Measurements from ENCODE around the gene ANKRD24. TPM values are rescaled to one million over a fixed set of nuclear protein-coding genes. Genes with fewer than 3 reads are reported as not detected.

Gene ANKRD24
- total RNA-seq, 1 experiment from 2014 or later, result 0.26 TPM

DNA sequence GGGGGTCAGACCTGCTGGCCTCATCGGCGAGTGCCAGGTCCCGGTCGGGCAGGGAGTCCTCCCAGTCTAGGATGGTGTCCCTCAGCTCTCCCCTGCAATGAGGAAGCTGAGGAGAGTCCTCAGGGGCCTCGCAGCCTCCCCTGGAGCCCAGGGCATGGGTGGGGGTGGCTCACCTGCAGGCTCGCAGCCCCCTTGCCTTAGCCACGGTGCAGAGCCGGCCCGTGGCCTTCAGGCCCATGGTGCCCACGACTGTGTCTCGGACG is 6.9 kb upstream of the ANKRD24 start:
- no peak for ATAC-seq
- H3K4me3 ChIP-seq (ENCODE audit: low read depth in 2 of 2, low read length in 2 of 2), result no peak overlapping the region
- H3K36me3 ChIP-seq (ENCODE audit: control insufficient read depth, insufficient read depth, low read length), result no peaks in the 10 kb centered on the region
- BruUV-seq (replicated peaks), result no TSS peak
- peaks cover 4% of the 10 kb centered on the region for H3K4me1 ChIP-seq (ENCODE audit: control insufficient read depth, insufficient read depth, low read length)
- H3K27me3 ChIP-seq (ENCODE audit: control insufficient read depth, insufficient read depth, low read length), result no peaks in the 10 kb centered on the region
- CTCF ChIA-PET, result no interaction called here
- DNase-seq (ENCODE audit: low read depth, low spot score), result no peak
- intact Hi-C loops (cut with micrococcal nuclease; ENCODE audit: unreplicated experiment) (no loop called here), in situ Hi-C loops (cut with HindIII; ENCODE audit: low pct_unique_long_range_greater_than_20kb, low sequenced_read_pairs) (no loop called here)
- no peak overlapping the region for H3K27ac ChIP-seq (ENCODE audit: low read length)
- TF ChIP-seq, protein P1, sequence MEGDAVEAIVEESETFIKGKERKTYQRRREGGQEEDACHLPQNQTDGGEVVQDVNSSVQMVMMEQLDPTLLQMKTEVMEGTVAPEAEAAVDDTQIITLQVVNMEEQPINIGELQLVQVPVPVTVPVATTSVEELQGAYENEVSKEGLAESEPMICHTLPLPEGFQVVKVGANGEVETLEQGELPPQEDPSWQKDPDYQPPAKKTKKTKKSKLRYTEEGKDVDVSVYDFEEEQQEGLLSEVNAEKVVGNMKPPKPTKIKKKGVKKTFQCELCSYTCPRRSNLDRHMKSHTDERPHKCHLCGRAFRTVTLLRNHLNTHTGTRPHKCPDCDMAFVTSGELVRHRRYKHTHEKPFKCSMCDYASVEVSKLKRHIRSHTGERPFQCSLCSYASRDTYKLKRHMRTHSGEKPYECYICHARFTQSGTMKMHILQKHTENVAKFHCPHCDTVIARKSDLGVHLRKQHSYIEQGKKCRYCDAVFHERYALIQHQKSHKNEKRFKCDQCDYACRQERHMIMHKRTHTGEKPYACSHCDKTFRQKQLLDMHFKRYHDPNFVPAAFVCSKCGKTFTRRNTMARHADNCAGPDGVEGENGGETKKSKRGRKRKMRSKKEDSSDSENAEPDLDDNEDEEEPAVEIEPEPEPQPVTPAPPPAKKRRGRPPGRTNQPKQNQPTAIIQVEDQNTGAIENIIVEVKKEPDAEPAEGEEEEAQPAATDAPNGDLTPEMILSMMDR (IDR thresholded peaks at IDR 0.05), result no peak
- TF ChIP-seq TCF7L2 (IDR thresholded peaks at IDR 0.05; ENCODE audit: low read depth, low read length), result no peak
- TF ChIP-seq SIN3A (IDR thresholded peaks at IDR 0.05; ENCODE audit: borderline replicate concordance, insufficient read depth, low read depth, low read length), result no peak
- TF ChIP-seq, protein P2, sequence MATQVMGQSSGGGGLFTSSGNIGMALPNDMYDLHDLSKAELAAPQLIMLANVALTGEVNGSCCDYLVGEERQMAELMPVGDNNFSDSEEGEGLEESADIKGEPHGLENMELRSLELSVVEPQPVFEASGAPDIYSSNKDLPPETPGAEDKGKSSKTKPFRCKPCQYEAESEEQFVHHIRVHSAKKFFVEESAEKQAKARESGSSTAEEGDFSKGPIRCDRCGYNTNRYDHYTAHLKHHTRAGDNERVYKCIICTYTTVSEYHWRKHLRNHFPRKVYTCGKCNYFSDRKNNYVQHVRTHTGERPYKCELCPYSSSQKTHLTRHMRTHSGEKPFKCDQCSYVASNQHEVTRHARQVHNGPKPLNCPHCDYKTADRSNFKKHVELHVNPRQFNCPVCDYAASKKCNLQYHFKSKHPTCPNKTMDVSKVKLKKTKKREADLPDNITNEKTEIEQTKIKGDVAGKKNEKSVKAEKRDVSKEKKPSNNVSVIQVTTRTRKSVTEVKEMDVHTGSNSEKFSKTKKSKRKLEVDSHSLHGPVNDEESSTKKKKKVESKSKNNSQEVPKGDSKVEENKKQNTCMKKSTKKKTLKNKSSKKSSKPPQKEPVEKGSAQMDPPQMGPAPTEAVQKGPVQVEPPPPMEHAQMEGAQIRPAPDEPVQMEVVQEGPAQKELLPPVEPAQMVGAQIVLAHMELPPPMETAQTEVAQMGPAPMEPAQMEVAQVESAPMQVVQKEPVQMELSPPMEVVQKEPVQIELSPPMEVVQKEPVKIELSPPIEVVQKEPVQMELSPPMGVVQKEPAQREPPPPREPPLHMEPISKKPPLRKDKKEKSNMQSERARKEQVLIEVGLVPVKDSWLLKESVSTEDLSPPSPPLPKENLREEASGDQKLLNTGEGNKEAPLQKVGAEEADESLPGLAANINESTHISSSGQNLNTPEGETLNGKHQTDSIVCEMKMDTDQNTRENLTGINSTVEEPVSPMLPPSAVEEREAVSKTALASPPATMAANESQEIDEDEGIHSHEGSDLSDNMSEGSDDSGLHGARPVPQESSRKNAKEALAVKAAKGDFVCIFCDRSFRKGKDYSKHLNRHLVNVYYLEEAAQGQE (IDR thresholded peaks at IDR 0.05; ENCODE audit: insufficient read depth in 1 of 2, low read depth in 2 of 2, low read length in 1 of 2), result no peak
- TF ChIP-seq POLR2AphosphoS5 (IDR thresholded peaks at IDR 0.05; ENCODE audit: low read depth, low read length), result no peak
- POLR2A ChIA-PET, result no interaction called here
- no peaks in the 10 kb centered on the region for H3K9me3 ChIP-seq (ENCODE audit: control insufficient read depth, insufficient read depth, low read depth, low read length)

DNA sequence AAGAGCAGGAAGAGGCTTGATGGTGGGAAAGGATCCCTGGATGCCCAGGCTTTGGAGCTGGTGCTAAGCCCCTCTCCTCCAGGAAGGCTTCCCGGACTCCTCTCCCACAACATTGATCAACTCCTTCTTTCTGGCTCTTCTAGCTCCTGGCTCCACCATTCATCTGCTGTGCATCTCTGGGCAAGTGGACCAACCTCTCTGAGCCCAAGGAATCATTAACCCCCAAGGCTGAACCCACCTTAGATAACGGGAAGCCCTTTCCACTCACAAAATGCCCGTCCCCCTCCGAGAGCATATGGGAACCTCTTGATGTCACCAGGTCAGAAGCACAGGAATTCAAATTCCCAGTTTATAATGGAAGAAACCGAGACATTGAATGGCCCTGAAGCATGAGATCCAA is 5.3 kb upstream of the ANKRD24 start:
- in situ Hi-C loops (cut with HindIII; ENCODE audit: low pct_unique_long_range_greater_than_20kb, low sequenced_read_pairs), result no loop called here
- ATAC-seq (no peak), DNase-seq (ENCODE audit: low read depth, low spot score) (no peak)
- Histone ChIP-seq H3K36me3 (ENCODE audit: control insufficient read depth, insufficient read depth, low read length) (peaks cover 2% of the 10 kb centered on the region; the same call in 1 of the 2 replicates), H3K27ac (ENCODE audit: low read length) (no peak overlapping the region), H3K4me3 (ENCODE audit: low read depth in 2 of 2, low read length in 2 of 2) (no peak overlapping the region), H3K27me3 (ENCODE audit: control insufficient read depth, insufficient read depth, low read length) (no peaks in the 10 kb centered on the region), H3K4me1 (ENCODE audit: control insufficient read depth, insufficient read depth, low read length) (peaks cover 4% of the 10 kb centered on the region), H3K9me3 (ENCODE audit: control insufficient read depth, insufficient read depth, low read depth, low read length) (no peaks in the 10 kb centered on the region)
- ChIA-PET POLR2A (interaction anchor here (0.6 kb wide), 1 partner anchor 38 kb away, joined by 7 read pairs; no protein-coding TSS in a partner anchor), CTCF (interaction anchor here (0.6 kb wide), 1 partner anchor 45 kb away, joined by 3 read pairs; no protein-coding TSS in a partner anchor)
- no TSS peak for BruUV-seq (replicated peaks)
- intact Hi-C loops (cut with micrococcal nuclease; ENCODE audit: unreplicated experiment), result no loop called here
- TF ChIP-seq SIN3A (IDR thresholded peaks at IDR 0.05; ENCODE audit: borderline replicate concordance, insufficient read depth, low read depth, low read length) (no peak), POLR2AphosphoS5 (IDR thresholded peaks at IDR 0.05; ENCODE audit: low read depth, low read length) (no peak), TCF7L2 (IDR thresholded peaks at IDR 0.05; ENCODE audit: low read depth, low read length) (no peak)
- TF ChIP-seq, protein P2 (IDR thresholded peaks at IDR 0.05; ENCODE audit: insufficient read depth in 1 of 2, low read depth in 2 of 2, low read length in 1 of 2), result no peak
- TF ChIP-seq, protein P1 (IDR thresholded peaks at IDR 0.05), result no peak
